GM18499 (cell line): Measurements from ENCODE around the gene TTLL11.
"Not testable (repeated sequence)": the region's sequence is repeated elsewhere in the genome, so short reads cannot be mapped to it uniquely, and the experiment has no call there.

Source experiments
- ATAC-seq: cut with Tn5 transposase; IDR thresholded peaks from one replicate; pipeline ENCODE4 v1.9.1; 2021; ENCODE audit warnings: moderate number of reproducible peaks; ENCODE audit not compliant: insufficient read depth, unreplicated experiment

TTLL11 gene

GRCh38 chr9:121809356-121810050, 283.6 kb downstream of the TTLL11 start:
- ATAC-seq: no peak

- ATAC-seq: no peak
Observed at GRCh38 chr9:121808781-121809180, 284.3 kb downstream of the TTLL11 start.

GRCh38 chr9:121807823-121808278, 285.3 kb downstream of the TTLL11 start:
- ATAC-seq: no peak

- no peak for ATAC-seq
Observed at GRCh38 chr9:121807069-121807822, 285.9 kb downstream of the TTLL11 start.

- ATAC-seq: no peak
Observed at GRCh38 chr9:121802753-121803152, 290.4 kb downstream of the TTLL11 start.

- ATAC-seq: no peak
Observed at GRCh38 chr9:121801579-121801978, 291.5 kb downstream of the TTLL11 start.

- no peak for ATAC-seq
Observed at GRCh38 chr9:121800376-121800775, 292.7 kb downstream of the TTLL11 start.

- ATAC-seq: no peak
Observed at GRCh38 chr9:121798941-121799340, 294.2 kb downstream of the TTLL11 start.

GRCh38 chr9:121797081-121797480, 296.0 kb downstream of the TTLL11 start:
- no peak for ATAC-seq

- ATAC-seq: not testable (repeated sequence)
Observed at GRCh38 chr9:121794334-121794733, 298.8 kb downstream of the TTLL11 start.

GRCh38 chr9:121792476-121792875, 300.6 kb downstream of the TTLL11 start:
- ATAC-seq: not testable (repeated sequence)

- ATAC-seq: no peak
Observed at GRCh38 chr9:121790841-121791240, 302.3 kb downstream of the TTLL11 start.

GRCh38 chr9:121788686-121789366, 304.3 kb downstream of the TTLL11 start:
- no peak for ATAC-seq

- no peak for ATAC-seq
Observed at GRCh38 chr9:121786998-121787422, 306.1 kb downstream of the TTLL11 start.

- ATAC-seq: no peak
Observed at GRCh38 chr9:121786543-121786948, 306.6 kb downstream of the TTLL11 start.

- no peak for ATAC-seq
Observed at GRCh38 chr9:121785673-121786542, 307.2 kb downstream of the TTLL11 start.

- ATAC-seq: no peak
Observed at GRCh38 chr9:121784731-121785411, 308.2 kb downstream of the TTLL11 start.

GRCh38 chr9:121783521-121784507, 309.3 kb downstream of the TTLL11 start:
- no peak for ATAC-seq
